ENCODE results near the gene POLR2F.

- TF ChIP-seq, protein P1, sequence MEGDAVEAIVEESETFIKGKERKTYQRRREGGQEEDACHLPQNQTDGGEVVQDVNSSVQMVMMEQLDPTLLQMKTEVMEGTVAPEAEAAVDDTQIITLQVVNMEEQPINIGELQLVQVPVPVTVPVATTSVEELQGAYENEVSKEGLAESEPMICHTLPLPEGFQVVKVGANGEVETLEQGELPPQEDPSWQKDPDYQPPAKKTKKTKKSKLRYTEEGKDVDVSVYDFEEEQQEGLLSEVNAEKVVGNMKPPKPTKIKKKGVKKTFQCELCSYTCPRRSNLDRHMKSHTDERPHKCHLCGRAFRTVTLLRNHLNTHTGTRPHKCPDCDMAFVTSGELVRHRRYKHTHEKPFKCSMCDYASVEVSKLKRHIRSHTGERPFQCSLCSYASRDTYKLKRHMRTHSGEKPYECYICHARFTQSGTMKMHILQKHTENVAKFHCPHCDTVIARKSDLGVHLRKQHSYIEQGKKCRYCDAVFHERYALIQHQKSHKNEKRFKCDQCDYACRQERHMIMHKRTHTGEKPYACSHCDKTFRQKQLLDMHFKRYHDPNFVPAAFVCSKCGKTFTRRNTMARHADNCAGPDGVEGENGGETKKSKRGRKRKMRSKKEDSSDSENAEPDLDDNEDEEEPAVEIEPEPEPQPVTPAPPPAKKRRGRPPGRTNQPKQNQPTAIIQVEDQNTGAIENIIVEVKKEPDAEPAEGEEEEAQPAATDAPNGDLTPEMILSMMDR (IDR thresholded peaks at IDR 0.05; ENCODE audit: low read depth, low read length, missing input control), result no peak
- TF ChIP-seq TAF1 (conservative IDR thresholded peaks at IDR 0.05) (no peak), SP1 (IDR thresholded peaks at IDR 0.05) (no peak), HNF4A (conservative IDR thresholded peaks at IDR 0.05) (no peak)
- TF ChIP-seq, protein P2, sequence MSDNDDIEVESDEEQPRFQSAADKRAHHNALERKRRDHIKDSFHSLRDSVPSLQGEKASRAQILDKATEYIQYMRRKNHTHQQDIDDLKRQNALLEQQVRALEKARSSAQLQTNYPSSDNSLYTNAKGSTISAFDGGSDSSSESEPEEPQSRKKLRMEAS (IDR thresholded peaks at IDR 0.05), result no peak
Observed at GRCh38 chr22:37911697-37912096, 41.8 kb upstream of the POLR2F start.
